ENCODE results near the gene LARP1B.

DNA sequence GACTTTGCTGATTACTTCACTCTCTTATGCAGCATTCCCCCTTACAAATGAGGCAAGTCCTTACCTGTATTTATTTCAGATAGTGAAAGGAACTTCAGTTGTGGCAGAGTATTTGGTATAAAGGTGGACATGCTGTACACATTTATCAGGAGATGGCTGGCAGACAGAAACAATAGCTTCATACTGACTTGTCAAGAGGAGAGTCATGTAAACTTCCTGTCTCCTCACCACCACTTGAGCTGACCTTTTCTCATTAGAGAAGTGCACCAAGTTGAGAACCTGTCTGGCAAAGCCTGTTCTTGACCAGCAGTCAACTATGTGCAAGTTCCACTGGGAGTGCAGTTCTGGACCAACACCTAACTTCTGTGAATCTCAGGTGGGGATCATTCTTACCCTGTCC is 80.8 kb downstream of the LARP1B start:
- TF ChIP-seq SUZ12 (IDR thresholded peaks at IDR 0.05; ENCODE audit: extremely low read depth, insufficient read depth, insufficient read length) (no peak), YY1 (IDR thresholded peaks at IDR 0.05; ENCODE audit: insufficient read depth, insufficient read length) (no peak)

All from NT2/D1 (cell line).